ENCODE measurements around the gene TCP11. TPM values are rescaled to one million over a fixed set of nuclear protein-coding genes. Genes with fewer than 3 reads are reported as not detected.

The TCP11 gene
- total and polyA plus RNA-seq, 11 donors: 0.04 TPM; not detected in 10

DNA sequence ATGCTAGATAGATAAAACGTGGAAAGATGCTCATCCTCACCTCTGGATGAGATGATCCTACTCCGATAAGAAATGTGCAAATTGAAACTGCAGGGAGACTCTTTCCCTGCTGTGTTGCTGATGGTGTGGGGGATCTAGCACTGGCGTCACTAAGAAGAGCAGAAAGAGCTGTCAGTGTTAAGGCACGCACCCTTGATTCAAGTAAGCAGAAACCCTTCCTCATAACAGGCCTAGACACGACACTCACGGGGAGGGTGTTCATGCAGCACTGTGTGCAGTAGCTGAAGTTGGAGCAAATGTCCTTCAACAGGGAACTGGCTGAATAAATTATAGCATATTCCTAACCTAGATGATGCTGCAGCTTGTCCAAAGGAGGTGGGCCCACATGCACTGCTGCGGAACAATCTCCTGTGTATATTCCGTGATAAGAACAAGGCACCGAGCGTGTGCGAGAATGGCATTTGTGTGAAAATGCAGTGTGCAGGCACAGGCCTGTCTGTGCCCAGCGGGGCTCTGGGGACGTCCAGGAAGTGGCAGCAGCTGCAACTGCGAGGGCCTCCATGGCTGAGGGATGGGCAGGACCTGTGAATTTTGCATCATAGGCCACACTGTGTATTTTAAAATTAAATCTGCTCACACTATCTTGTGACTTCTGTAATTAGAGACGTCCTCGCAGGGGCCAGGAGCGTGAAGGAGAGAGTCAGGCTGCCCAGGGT lies 64.0 kb downstream of the TCP11 start:
- ATAC-seq: no peak
- Histone ChIP-seq H3K27me3 (no peaks in the 10 kb centered on the region), H3K36me3 (peaks cover 5 to 99% (median 89%) of the 10 kb centered on the region in 9 donors), H3K4me3 (no peak overlapping the region), H3K9me3 (no peaks in the 10 kb centered on the region), H3K27ac (no peak overlapping the region), H3K4me1 (peaks cover 0 to 34% (median 10%) of the 10 kb centered on the region in 12 donors)
- 87 to 89% (median 88%) methylated on average over 17 of the region's 17 CpGs for WGBS, 4 donors
- TF ChIP-seq, protein P1, sequence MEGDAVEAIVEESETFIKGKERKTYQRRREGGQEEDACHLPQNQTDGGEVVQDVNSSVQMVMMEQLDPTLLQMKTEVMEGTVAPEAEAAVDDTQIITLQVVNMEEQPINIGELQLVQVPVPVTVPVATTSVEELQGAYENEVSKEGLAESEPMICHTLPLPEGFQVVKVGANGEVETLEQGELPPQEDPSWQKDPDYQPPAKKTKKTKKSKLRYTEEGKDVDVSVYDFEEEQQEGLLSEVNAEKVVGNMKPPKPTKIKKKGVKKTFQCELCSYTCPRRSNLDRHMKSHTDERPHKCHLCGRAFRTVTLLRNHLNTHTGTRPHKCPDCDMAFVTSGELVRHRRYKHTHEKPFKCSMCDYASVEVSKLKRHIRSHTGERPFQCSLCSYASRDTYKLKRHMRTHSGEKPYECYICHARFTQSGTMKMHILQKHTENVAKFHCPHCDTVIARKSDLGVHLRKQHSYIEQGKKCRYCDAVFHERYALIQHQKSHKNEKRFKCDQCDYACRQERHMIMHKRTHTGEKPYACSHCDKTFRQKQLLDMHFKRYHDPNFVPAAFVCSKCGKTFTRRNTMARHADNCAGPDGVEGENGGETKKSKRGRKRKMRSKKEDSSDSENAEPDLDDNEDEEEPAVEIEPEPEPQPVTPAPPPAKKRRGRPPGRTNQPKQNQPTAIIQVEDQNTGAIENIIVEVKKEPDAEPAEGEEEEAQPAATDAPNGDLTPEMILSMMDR (IDR thresholded peaks at IDR 0.05): no peak
- TF ChIP-seq POLR2A (IDR thresholded peaks at IDR 0.05): no peak
- peak in 2 of 5 donors; percentile 11 to 28 for DNase-seq
- intact Hi-C loops (cut with DNase I): loop anchor here in 2 of 10 donors (10.0 kb wide), 1 partner anchor 58 kb away; no protein-coding TSS in a partner anchor

DNA sequence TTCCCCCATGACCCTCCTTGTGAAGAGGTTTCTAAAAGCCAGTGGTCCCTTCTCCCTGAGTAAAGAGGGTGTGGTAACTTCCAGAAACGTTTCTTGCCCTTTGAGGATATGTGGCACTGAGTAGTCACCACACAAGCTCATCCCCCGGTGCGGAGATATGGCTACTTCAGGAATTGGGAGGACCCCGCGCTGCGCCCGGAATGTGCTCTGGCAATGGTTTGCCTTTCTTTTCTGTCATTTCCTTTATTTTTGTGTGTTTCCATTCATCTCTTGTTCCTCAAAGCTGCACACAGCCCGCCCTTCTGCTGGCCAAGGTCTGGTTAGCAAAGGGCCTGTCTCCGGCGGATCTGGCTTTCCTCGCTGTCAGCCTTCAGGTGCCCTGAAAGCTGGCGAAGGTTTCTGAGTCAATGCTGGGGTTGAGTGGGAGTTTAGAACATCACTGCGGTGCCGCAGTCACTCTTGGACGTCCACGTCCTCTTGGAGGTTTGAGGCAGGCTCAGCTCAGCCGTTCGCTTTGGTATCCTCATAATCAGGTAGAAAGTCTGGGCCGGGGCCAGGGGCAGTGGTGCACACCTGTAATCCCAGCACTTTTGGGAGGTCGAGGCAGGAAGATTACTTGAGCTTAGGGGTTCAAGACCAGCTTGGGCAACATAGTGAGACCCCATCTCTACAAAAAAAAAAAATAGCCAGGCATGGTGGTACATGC lies 67.2 kb downstream of the TCP11 start:
- 91 to 92% (median 92%) methylated on average over 20 of the region's 20 CpGs for WGBS, 4 donors
- no peaks in the 10 kb centered on the region for H3K9me3 ChIP-seq
- H3K27me3 ChIP-seq: no peaks in the 10 kb centered on the region
- ATAC-seq (no peak), DNase-seq (peak in 3 of 5 donors; percentile 16 to 24 (median 18))
- no peak overlapping the region for H3K4me3 ChIP-seq
- TF ChIP-seq, protein P1 (IDR thresholded peaks at IDR 0.05): no peak
- no peak for TF ChIP-seq POLR2A (IDR thresholded peaks at IDR 0.05)
- H3K36me3 ChIP-seq: peaks cover 5 to 89% (median 70%) of the 10 kb centered on the region in 9 donors
- H3K4me1 ChIP-seq: peaks cover 0 to 23% (median 0%) of the 10 kb centered on the region in 12 donors
- intact Hi-C loops (cut with DNase I): loop anchor here in 2 of 10 donors (10.0 kb wide), 1 partner anchor 61 kb away; no protein-coding TSS in a partner anchor
- no peak overlapping the region for H3K27ac ChIP-seq

DNA sequence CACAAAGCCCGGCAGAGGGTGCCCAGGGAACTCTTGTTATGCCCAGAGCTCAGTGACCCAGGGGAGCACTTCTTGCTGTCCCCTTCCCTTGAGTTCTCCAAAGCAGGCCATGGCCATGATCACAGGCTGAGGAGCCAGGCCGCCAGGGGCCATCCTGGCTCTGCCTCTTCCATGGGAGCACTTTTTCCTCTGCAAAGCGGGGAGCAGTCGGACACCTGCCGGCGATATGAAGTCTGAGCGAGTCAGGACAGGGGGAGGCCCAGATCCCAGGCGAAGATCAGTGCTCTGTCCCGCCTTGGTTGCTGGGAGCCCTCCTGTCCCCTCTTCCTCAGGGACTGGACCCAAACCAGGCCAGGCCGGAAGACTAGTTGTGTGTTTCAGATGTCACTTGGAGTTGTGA lies 67.9 kb downstream of the TCP11 start:
- Histone ChIP-seq H3K4me3 (no peak overlapping the region), H3K27ac (no peak overlapping the region), H3K4me1 (peaks cover 0 to 23% (median 1%) of the 10 kb centered on the region in 12 donors), H3K9me3 (no peaks in the 10 kb centered on the region), H3K36me3 (peaks cover 0 to 83% (median 69%) of the 10 kb centered on the region in 9 donors), H3K27me3 (no peaks in the 10 kb centered on the region)
- intact Hi-C loops (cut with DNase I): loop anchor here in 2 of 10 donors (10.0 kb wide), 1 partner anchor 62 kb away; no protein-coding TSS in a partner anchor
- ATAC-seq (peak in 2 of 4 donors; percentile 4 to 6), DNase-seq (peak in 3 of 5 donors; percentile 11 to 40 (median 22))
- 90 to 95% (median 93%) methylated on average over 4 to 10 of the region's 10 CpGs for WGBS, 4 donors
- no peak for TF ChIP-seq POLR2A (IDR thresholded peaks at IDR 0.05)
- TF ChIP-seq, protein P1 (IDR thresholded peaks at IDR 0.05): no peak

DNA sequence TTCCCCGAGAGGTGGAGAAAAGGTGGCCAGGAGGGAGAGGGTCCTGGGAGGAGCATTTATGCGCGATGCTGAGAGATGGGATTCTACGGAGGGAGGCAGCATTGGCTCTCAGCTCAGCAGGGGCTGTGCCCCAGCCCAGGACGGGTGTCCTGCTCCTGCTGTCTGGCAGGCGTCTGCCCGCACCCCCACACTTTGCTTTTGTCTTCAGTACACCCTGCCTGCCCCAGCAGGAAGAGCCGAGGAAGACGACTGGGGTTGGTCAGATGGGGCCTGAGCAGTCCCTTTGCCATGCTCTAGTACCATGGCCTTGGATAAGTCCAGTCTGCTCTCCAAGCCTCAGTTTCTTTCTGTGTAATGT lies 68.5 kb downstream of the TCP11 start:
- Histone ChIP-seq H3K4me3 (no peak overlapping the region), H3K4me1 (peaks cover 0 to 27% (median 2%) of the 10 kb centered on the region in 12 donors), H3K9me3 (no peaks in the 10 kb centered on the region), H3K36me3 (peaks cover 0 to 80% (median 65%) of the 10 kb centered on the region in 9 donors), H3K27ac (peak overlapping the region in 1 of 12 donors; percentile 17), H3K27me3 (no peaks in the 10 kb centered on the region)
- intact Hi-C loops (cut with DNase I): loop anchor here in 2 of 10 donors (10.0 kb wide), 1 partner anchor 62 kb away; no protein-coding TSS in a partner anchor
- 81 to 93% (median 90%) methylated on average over 6 to 9 of the region's 9 CpGs for WGBS, 4 donors
- no peak for ATAC-seq
- DNase-seq: peak in 2 of 5 donors; percentile 5 to 45
- TF ChIP-seq, protein P1 (IDR thresholded peaks at IDR 0.05): no peak
- TF ChIP-seq POLR2A (IDR thresholded peaks at IDR 0.05): no peak
